ENCODE measurements around the gene YDJC.
"Not testable (repeated sequence)": the region's sequence is repeated elsewhere in the genome, so short reads cannot be mapped to it uniquely, and the experiment has no call there.

The YDJC gene

DNA sequence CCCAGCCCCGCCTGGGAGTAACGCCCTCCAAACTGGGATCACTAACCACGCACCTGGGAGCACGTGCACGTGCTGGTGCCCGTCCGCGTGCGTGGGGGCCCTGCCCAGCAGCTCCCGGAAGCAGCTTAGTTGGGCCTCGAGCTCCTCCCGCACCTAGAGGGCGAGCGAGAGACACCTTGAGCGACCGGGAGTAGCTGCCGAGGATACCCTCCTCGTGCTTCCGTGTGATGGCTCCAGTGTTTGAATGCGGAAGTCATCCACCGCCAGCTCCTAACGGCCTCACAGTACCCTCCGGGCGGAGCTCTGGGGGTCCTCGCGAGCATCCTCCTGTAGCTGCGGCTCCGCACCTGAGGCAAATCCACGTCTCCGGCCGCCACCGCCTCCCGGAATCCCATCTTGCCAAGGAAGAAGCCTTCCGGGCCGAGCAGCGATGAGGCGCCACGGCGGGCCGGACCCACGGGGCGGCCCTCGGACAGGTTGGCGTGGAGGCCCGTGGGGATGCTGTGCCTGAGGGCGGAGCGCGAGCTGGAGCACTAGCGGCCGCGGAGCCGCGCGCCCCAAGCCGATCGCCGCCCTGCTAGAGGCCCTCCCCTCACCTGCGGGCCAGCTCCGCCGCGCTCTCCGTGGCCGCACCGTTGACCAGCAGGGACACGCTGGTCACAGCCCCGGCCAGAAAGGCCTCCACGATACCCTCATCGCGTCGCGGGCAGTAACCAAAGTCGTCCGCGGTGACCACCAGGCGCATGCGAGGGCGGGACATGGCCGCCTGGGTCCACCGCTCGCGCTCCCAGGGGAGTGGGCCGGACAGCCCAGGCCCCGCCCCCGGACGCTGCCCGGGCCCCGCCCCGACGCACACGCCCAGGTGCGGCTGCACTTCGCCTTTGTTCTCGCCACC lies at the start of gene YDJC:
Gene YDJC (minus strand): TSS at position 768 of the 895 bp plus-strand sequence. CDS start 8 bp downstream, at position 760.
- DNase-seq = peak; percentile 96

DNA sequence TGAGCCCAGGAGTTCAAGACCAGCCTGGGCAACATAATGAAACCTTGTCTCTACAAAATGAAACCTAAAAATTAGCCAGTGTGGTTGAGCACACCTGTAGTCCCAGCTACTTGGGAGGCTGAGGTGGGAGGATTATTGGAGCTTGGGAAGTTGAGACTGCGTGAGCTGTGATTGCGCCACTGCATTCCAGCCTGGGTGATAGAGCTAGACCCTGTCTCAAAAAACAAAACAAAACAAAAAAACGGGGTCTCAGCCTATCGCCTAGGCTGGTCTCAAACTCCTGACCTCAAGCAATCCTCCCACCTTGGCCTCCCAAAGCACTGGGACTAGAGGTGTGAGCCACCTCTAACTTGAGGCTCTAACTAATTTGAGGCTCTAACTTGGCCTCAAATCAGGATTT lies 49.6 kb upstream of the YDJC start:
- DNase-seq = no peak

GRCh38 chr22:21678842-21679241 lies 49.0 kb upstream of the YDJC start:
- not testable (repeated sequence) for DNase-seq

DNA sequence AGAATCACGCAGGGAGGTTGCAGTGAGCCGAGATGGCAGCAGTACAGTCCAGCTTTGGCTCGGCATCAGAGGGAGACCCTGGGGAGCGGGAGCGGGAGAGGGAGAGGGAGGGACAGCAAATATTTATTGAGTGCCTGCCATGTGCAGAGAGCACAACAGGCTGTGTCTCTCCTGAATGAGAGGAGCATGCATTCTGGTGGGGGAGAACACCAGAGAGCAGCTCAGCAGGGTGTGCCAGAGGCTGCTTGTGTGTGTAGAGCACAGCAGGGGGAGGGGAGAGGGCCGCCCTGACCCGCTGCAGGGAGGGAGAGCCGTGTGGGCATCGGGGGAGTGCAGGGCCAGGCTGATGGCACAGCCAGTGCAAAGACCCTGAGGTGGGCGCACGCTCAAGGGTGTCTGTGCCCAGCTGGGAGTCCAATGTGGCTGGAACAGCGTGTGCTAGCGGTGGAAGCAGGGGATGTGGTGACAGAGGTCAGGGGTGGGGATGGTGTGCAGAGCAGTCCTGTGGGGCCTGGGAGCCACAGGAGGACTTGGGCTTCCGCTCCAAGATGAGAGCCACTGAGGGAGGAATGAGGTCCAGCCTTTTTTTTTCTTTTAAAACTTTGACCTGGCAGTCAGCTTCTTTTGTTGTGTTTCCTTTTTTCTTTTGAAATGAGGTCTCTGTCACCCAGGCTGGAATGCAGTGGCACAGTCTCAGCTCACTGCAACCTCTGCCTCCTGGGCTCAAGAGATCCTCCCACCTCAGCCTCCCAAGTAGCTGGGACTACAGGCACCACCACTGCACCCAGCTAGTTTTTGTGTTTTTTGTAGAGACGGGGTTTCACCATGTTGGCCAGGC lies 48.0 kb upstream of the YDJC start:
- DNase-seq = no peak

- DNase-seq = no peak
Measured at GRCh38 chr22:21674638-21675245, 44.9 kb upstream of the YDJC start.

DNA sequence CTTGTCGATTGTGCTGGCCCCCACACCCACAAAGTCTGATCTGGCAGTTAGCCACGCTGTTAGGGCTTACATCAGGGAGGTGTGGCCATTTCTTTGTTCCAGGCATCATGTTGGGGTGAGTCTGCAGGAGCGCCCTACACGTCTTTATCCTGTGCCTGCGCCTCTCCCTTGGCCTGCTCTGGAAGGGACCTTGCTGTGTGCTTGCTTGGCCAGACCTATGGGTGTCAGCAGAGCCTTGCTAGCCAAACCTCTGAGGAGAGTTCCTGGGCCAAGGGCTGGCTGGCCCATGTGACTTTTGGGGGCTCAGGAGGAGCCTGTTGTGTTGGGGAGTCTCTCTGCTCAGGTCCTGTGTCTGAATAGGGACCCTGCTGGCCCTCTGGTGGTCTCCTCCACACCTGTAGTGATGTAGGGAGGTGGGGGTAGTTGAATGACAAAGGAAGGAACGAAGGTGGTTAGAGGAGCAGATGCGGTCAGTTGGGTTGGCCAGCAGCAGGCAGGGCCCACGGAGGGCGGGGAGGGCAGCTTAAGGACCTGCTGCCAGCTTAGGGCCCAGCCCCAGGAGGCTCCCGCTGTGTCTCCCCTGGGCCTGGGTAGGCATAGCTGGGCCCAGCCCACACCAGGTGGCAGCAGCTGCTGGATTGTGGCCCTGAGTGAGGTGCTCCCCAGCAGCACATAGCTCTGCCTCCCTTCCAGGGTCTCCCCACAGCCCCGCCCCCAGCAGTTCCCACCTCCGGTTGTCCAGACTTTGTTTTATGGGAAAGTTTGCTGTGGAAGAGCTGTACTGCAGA lies 43.9 kb upstream of the YDJC start:
- no peak for DNase-seq

- no peak for DNase-seq
Measured at GRCh38 chr22:21672107-21672629, 42.3 kb upstream of the YDJC start.

DNA sequence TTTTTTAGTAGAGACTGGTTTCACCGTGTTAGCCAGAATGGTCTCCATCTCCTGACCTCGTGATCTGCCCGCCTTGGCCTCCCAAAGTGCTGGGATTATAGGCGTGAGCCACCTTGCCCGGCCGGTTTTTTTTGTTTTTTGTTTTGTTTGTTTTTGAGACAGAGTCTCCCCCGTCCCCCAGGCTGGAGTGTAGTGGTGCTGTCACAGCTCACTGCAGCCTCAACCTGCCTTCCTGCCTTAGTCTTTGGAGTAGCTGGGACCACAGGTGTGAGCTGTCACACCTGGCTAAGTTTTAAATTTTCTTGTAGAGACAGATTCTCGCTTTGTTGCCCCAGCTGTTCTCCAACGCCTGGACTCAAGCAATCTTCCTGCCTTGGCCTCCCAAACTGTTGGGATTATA lies 39.2 kb upstream of the YDJC start:
- DNase-seq = no peak

DNA sequence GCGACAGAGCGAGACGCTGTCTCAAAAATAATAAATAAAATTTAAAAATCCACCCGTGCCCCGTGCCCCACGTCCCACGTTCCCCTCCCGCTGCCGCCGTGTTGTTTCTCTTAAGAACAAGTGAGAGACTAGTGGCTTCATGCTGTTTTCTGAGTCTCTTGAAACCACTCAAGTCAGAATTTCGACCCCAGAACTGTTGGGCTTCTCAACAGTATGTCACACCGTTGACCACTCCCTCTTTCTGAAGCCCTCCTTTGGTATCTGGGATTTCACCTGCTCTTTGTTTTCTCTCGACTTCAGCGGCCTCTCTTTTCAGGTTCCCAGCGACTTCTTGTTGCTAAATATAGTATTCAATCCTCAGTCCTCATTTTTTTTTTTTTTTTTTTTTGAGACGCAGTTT lies 37.0 kb upstream of the YDJC start:
- DNase-seq = no peak

DNA sequence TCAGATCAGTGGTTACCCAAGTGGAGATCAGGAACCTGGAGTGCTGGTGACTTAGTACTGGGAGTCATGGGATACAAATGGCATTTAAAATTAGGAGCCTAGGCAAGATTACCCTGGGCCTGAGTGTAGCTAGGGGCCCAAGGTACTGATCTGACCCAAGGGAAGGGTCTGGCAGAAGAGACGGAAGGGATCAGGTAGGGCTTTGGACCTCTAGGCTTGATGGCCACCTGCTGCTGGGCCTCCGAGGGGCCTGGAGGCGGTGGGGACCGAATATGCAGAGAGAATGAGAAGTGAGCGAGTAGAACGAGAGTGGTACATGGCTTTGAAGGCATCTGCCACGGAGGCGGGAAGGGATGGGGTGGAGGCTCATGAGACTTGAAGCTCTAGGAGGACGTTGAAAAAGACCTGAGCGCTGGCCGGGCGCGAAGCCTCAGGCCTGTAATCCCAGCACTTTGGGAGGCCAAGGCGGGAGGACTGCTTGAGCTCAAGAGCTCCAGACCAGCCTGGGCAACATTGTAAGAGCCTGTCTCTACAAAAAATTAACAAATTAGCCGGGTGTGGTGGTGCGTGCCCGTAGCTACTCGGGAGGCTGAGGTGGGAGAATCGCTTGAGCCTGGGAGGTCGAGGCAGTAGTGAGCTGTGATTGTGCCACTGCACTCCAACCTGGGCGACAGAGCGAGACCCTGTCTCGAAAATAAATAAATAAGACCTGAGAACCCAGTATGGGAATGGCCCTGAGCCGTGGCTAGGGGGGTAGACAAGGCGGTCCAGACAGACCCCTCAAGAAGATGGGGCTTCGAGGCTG lies 35.4 kb upstream of the YDJC start:
- no peak for DNase-seq

- DNase-seq = no peak
Measured at GRCh38 chr22:21663738-21664137, 33.9 kb upstream of the YDJC start.

DNA sequence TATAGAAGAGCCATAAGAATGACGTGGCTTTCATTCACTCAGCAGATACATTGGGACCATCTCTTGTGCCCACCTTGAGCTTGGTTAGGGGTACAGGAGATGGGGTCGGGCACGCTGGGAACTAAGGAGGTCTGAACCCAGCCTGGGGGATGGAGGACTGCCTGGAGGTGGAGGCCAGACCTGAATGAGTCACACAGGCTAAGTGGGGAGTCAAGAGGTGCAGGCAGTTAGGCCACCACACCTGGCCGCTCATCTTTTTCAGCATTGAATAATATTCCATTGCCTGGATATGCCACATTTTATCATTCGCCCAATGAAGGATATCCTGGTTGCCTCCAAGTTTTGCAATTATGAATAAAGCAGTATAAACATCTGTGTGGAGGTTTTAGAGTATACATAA lies 32.2 kb upstream of the YDJC start:
- no peak for DNase-seq

DNA sequence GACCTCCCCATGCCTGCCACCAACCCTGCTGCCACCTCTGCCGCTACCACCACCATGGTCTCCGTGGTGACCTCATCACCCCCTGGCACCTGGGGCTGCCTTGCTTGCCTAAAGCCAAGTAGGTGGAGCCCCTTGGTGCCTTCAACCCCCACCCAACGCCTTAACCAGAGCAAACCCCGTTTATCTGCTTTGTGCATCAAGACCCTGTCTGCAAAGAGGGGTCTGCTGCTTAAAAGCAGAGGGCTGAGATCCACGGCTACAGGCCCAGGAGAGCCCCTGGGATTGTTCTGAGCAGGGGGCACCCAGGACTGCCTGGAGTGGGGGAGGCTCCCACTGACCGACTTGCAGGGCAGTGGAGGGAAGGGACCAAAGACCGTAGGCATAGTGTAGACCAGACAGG lies 31.1 kb upstream of the YDJC start:
- no peak for DNase-seq

GRCh38 chr22:21659864-21660525 lies 30.2 kb upstream of the YDJC start:
- DNase-seq = no peak

DNA sequence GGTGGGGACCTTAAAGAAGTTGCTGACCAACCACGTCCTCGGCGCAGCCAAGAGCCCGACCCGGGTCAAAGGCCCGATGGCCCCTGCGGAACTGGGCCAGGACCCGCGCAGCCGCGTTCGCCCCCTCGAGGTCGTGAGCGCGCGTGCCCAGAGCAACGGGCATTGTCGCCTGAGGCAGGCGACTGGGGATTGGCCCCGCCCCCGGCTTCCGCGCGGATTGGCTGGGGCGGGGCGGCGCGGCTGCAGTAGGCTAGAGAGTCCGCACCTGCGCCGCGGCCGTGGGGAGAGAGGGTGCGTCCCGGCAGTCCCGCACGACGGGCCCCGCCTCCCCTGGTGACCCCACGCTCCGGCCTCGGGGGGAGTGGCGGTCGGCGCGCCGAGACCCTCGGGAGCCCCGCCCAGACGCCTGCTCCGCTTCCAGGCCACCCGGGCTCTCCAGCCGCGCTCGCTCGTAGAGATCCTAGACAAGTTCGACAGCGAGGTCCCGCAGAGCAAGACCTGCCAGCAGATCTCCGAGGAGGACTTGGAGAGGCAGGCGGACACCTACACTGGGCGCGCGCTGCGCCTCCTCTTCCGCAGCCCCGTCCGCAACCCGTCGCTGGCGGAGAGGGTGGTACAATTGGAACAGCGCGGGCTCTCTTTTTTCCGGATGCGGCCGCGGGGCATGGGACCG lies 27.7 kb upstream of the YDJC start:
- DNase-seq = peak; percentile 68

GRCh38 chr22:21657020-21657359 lies 27.2 kb upstream of the YDJC start:
- no peak for DNase-seq

DNA sequence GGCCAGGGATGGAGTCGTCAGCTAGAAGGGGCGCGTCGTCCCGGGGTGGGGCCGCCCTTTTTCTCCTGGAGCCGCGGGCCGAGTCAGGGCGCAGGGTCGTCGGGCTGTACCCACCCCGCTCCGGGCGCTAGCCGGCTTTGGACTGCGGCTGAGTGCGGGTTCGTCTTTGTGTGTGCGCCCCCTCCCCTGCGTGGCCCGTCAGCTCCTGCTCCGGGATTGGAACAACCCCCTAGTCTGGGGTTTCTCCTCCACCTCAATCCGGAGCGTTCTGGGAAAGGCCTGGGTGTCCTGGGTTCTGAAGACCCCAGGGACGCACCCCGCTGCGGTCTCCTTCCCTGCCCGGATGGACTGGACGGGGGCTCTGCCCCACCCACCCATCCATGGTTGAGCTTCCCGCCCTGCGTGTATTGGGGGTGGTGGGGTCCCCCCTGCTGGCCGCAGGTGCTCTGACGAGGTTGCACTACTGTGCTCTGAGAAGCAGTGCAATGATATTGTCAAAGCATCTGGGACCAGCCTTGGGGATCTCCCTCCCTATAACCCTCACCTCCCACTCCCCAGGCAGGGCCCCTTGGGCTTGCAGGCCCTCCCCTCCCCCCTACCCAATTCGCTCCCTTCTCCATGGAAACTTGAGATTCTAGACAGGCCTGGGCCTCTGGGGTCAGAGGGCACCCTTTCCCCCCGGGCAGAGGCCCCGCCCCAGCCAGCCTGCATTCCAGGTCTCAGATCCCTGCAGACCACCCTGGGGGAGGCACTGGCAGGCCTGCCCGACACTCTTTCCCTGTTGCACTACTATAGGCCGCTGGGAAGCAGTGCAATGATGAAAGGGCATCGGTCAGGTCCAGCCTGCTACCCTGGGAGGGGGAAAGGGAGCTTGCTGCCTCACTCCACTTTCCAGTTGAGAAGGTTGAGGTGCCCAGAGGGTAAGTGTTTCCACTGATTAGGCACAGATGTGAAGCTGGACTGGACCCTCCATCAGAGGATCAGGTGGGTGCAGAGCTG lies 23.0 kb upstream of the YDJC start:
- DNase-seq = no peak

GRCh38 chr22:21652010-21652546 lies 22.3 kb upstream of the YDJC start:
- peak; percentile 74 for DNase-seq

DNA sequence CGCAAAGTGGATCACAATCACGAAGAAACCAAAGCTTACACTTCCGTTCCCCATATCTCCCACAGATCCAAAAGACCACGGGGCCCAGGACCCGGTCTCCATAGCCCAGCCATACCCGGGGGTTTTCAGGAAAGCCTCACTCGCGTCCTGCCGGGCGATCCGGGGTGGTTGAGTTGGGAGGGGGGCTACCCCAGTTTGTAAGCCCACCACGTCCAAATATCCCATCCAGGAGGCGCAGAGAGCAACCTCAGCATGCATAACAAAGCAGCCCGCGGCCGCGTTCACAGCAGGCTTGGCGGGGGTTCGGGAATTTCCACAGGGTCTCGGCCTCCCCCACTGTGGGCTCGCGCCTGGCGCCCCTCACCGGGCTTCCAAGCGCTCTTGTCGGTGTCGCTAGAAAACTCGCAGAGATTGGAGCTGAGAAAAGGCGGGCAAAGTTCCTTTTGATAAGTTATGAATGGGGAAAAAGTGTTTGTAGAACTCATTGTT lies 21.7 kb upstream of the YDJC start:
- no peak for DNase-seq
